ENCODE data around the gene ADCY6.

GRCh38 chr12:48838048-48838447, 49.2 kb upstream of the ADCY6 start:
- no peak for TF ChIP-seq EZH2 (IDR thresholded peaks at IDR 0.05; ENCODE audit: low read length)
- TF ChIP-seq, protein P1, sequence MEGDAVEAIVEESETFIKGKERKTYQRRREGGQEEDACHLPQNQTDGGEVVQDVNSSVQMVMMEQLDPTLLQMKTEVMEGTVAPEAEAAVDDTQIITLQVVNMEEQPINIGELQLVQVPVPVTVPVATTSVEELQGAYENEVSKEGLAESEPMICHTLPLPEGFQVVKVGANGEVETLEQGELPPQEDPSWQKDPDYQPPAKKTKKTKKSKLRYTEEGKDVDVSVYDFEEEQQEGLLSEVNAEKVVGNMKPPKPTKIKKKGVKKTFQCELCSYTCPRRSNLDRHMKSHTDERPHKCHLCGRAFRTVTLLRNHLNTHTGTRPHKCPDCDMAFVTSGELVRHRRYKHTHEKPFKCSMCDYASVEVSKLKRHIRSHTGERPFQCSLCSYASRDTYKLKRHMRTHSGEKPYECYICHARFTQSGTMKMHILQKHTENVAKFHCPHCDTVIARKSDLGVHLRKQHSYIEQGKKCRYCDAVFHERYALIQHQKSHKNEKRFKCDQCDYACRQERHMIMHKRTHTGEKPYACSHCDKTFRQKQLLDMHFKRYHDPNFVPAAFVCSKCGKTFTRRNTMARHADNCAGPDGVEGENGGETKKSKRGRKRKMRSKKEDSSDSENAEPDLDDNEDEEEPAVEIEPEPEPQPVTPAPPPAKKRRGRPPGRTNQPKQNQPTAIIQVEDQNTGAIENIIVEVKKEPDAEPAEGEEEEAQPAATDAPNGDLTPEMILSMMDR (optimal IDR thresholded peaks at IDR 0.05 in 1 of 3, IDR thresholded peaks at IDR 0.05 in 1 of 3, conservative IDR thresholded peaks at IDR 0.05 in 1 of 3; ENCODE audit: extremely low read depth in 1 of 3, insufficient read depth in 2 of 3, low read length in 3 of 3) = no peak

Data from keratinocyte (primary cell).